ENCODE data around the gene TRIM52. TPM values are rescaled to one million over a fixed set of nuclear protein-coding genes. Genes with fewer than 3 reads are reported as not detected.
A peak's percentile ranks its signal among the peaks of the same experiment; 100 is the strongest.

Gene TRIM52
- total RNA-seq, 1 experiment from 2014 or later = 3.6 TPM

DNA sequence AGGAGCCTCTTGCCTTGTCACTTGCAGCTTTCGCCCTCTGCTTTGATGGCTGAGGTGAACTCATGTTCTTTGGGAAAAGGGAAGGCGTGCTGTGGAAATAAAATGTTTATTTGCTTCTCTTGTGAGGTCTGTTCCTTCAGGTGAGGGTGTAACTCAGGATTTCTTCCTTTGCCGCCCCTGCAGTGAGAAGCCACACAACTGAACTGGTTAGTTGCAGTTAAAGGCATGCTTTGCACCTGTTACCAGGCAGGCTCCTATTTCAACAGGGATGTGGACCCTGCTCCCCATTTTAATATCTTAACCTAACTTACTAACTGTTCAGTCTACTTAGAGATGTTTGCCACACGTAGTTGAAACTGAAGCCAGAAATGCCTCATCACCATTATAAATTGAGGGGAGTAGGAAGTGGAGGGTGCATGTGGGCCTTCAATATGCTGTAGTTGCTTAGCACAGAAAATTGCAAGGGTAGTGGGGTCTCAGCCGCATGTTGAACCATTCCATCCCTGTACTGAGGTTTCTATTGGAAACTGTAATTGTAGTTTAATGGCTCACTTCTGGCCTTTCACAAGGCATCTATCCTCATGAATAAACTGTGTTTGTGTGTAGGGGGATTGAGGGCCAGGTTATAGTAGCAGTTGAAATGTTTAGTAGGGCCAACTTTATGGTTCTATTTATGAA is 25.1 kb downstream of the TRIM52 start:
- in situ Hi-C loops (cut with HindIII; ENCODE audit: low sequenced_read_pairs) = no loop called here
- DNase-seq (ENCODE audit: low spot score) = no peak

DNA sequence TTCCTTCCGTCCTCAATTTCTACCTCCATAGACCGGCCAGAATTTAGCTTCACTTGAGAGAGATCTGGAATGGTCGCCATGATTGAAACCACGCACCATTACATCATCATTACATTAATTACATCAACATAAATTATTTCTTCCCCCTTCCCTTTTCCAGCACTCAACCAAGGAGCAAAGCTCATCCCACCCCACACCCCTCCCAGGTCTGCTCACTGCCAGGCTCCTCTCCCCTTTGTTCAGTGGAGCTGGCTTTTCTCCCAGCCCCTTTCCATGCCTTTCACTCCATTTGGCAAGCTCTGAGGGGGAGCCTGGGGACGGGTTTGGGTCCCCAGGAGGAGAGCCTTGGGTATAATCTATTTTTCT is 25.6 kb downstream of the TRIM52 start:
- no peak for DNase-seq (ENCODE audit: low spot score)

DNA sequence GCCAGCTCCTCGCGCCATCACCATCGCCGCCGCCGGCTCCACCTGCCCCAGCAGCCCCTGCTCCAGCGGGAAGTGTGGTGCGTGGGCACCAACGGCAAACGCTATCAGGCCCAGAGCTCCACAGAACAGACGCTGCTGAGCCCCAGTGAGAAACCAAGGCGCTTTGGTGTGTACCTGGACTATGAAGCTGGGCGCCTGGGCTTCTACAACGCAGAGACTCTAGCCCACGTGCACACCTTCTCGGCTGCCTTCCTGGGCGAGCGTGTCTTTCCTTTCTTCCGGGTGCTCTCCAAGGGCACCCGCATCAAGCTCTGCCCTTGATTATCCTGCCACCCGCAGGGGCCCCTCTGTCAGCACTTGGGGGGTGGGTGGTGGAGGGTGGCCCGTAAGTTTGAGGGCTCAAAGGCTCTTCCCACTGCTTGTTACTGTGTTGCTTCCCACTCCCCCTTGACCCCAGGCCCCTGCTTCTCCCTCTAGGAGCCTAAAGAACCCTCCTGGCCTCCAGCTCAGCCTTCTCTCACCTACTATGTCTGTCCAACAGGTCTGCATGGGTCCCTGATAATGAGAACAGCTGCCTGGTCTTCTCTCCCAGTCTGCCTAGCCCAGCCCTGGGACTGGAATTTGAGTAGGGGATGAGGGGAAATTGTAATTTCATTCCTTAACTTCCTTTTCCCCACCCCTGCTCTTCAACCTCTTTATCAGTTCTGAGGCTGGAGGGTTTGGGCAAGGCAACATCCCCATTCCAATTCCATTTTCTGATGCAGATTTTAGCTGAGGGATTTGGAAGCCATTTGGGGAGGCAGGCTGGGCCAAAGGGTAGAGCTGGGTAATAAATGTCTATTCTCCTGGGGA is 26.3 kb downstream of the TRIM52 start:
- no peak for DNase-seq (ENCODE audit: low spot score)
- in situ Hi-C loops (cut with HindIII; ENCODE audit: low sequenced_read_pairs) = no loop called here

More for the DNA sequence above, 25.6 kb downstream of the TRIM52 start:
- in situ Hi-C loops (cut with HindIII; ENCODE audit: low sequenced_read_pairs) = no loop called here

DNA sequence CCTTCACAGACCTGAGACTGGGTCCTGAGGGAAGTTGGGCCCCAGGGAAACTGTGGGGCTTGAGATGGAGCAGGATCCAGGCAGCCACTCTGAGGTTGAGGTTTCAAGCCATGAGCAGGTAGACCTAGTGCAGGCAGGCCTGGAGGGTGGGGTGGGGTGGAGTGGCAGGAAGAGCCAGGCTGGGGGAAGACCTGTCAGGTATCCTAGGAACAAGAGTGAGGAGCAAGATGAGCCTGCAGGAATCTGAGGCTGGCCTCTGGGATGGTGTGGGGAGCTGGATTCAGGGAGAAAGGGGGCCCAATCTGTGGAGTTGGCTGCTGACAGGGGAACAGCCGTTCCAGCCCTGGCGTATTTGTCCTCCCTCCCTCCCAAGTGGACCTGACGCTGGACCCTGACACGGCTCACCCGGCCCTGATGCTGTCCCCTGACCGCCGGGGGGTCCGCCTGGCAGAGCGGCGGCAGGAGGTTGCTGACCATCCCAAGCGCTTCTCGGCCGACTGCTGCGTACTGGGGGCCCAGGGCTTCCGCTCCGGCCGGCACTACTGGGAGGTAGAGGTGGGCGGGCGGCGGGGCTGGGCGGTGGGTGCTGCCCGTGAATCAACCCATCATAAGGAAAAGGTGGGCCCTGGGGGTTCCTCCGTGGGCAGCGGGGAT is 27.0 kb downstream of the TRIM52 start:
- DNase-seq (ENCODE audit: low spot score) = no peak
- in situ Hi-C loops (cut with HindIII; ENCODE audit: low sequenced_read_pairs) = no loop called here

DNA sequence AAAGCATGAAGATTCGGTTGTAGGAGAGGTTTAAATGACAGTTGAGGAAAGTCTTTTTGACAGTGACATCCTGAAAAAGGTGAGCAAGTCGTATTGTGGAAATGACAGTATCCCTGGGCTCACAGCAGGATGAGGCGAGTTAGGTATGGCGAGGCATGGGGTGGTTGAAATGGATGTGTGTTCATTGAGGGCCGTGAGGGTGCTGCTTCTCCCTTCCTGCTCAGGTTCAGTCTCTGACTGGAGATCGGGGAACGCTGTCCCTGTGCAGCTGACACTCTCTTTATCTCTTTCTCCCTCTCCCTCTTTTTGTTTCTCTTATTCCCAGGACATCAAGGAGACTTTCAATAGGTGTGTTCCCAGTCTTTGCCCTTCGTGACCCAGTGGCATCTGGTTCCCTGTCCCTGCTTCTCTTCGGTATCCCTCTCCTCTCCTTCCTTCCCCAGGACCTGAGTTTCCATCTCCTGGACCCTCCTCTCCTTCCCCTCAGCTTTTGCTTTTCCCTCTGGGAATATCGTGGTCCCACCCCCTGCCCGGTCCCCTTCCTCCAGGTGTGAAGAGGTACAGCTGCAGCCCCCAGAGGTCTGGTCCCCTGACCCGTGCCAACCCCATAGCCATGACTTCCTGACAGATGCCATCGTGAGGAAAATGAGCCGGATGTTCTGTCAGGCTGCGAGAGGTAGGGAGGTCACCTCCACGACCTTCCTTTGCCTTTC is 27.7 kb downstream of the TRIM52 start:
- DNase-seq (ENCODE audit: low spot score) = no peak
- in situ Hi-C loops (cut with HindIII; ENCODE audit: low sequenced_read_pairs) = no loop called here

DNA sequence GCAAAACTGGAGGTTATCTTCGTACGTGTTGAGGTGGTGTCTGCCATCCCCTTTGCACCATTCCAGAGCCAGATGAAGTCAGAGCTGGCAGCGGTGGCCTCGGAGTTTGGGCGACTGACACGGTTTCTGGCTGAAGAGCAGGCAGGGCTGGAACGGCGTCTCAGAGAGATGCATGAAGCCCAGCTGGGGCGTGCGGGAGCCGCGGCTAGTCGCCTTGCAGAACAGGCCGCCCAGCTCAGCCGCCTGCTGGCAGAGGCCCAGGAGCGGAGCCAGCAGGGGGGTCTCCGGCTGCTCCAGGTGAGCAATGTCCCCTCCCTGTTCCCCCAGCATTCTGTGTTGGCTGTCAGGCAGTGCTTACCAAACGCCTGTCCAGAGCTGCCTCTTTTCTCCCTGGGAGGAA is 28.4 kb downstream of the TRIM52 start:
- in situ Hi-C loops (cut with HindIII; ENCODE audit: low sequenced_read_pairs) = no loop called here
- peak; percentile 53 for DNase-seq (ENCODE audit: low spot score)

DNA sequence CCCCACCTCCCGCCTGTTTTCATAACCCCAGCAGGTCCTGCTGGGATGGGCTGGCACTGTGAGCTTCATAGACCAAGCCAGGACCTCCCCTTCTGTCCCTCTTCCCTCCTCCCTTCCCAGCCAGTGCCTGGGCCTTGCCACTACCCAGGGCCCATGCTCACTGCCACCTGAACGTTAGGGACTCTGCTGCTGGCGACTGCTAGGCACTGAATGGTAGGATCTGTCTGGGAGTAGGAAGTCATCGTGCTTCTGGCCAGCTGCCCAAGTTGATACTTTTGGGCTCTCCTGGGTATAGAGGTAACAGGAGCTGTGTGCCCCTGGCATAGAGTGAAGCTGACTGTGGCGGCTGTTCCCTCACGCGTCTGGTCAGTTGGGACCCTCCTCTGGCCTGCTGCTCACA is 29.5 kb downstream of the TRIM52 start:
- no peak for DNase-seq (ENCODE audit: low spot score)

DNA sequence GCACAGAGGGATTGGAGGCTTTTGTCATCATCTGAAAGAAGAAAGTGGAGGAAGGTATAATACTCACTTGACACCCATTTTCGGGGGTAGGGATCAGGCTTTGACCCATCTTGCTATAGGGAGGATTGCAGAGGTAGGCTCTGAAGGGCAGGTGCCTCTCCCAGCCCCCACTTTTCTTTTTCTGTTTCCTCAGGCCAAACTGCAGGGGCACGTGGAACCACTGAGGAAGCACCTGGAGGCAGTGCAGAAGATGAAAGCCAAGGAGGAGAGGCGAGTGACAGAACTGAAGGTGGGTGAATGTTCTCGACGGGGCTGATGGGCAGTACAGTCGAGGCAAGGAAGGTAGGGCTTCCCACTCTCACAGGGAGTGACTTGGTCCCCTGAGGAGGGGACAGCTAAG is 30.4 kb downstream of the TRIM52 start:
- no peak for DNase-seq (ENCODE audit: low spot score)
- in situ Hi-C loops (cut with HindIII; ENCODE audit: low sequenced_read_pairs) = no loop called here

More for the DNA sequence above, 29.5 kb downstream of the TRIM52 start:
- in situ Hi-C loops (cut with HindIII; ENCODE audit: low sequenced_read_pairs) = no loop called here

DNA sequence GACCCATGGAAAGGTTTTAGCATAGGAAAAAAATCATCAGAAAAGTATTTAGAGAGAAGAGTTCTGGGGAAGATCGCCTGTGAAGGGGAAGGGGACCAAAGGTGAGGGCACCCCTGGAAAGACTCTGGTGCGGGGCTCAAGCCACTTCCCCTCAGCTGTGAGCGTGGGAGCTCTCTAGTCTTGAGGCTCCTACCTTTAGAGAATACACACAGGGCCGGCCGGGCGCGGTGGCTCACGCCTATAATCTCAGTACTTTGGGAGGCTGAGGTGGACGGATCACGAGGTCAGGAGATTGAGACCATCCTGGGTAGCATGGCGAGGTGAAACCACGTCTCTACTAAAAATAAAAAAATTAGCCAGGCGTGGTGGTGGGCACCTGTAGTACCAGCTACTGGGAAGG is 30.9 kb downstream of the TRIM52 start:
- DNase-seq (ENCODE audit: low spot score) = no peak
- in situ Hi-C loops (cut with HindIII; ENCODE audit: low sequenced_read_pairs) = no loop called here

DNA sequence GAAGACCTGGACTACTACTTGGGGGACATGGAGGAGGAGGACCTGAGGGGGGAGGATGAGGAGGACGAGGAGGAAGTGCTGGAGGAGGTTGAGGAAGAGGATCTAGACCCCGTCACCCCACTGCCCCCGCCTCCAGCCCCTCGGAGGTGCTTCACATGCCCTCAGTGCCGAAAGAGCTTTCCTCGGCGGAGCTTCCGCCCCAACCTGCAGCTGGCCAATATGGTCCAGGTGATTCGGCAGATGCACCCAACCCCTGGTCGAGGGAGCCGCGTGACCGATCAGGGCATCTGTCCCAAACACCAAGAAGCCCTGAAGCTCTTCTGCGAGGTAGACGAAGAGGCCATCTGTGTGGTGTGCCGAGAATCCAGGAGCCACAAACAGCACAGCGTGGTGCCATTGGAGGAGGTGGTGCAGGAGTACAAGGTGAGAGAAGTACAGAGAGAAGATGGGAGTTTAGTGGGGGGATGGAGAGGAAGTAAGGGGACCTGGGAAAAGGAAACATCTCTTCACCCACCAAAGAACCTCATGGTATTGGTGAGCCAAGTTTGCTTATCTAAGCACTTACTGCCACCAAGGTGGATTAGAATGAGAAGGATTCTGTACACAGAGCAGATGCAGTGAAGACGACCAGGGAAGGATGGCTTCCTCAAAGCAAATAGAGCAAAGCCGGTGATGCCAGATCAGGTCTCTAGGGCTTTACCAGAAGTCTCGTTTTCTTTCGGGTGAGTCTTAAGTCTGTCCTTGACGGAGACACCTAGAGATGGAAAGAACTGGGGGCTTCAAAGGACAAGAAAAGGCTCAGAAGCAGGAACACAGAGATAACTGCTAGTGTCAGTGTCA is 36.3 kb downstream of the TRIM52 start:
- in situ Hi-C loops (cut with HindIII; ENCODE audit: low sequenced_read_pairs) = no loop called here

DNA sequence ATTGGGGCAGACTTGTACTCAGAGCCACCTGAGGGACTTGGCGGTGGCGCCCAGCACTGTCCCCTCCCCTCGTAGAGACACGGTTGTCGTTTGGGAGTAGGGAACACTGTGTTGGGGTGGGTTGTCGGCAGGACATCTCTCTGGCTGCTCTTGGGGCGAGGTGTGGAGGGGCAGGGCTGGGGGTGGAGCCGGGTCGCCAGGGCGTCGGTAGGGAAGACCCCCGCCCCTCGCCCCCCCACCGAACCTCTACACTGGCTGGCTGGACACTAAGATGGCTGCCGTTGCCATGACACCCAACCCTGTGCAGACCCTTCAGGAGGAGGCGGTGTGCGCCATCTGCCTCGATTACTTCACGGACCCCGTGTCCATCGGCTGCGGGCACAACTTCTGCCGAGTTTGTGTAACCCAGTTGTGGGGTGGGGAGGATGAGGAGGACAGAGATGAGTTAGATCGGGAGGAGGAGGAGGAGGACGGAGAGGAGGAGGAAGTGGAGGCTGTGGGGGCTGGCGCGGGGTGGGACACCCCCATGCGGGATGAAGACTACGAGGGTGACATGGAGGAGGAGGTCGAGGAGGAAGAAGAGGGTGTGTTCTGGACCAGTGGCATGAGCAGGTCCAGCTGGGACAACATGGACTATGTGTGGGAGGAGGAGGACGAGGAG is 37.1 kb downstream of the TRIM52 start:
- DNase-seq (ENCODE audit: low spot score) = no peak
- in situ Hi-C loops (cut with HindIII; ENCODE audit: low sequenced_read_pairs) = no loop called here

More for the DNA sequence above, 36.3 kb downstream of the TRIM52 start:
- DNase-seq (ENCODE audit: low spot score) = no peak

DNA sequence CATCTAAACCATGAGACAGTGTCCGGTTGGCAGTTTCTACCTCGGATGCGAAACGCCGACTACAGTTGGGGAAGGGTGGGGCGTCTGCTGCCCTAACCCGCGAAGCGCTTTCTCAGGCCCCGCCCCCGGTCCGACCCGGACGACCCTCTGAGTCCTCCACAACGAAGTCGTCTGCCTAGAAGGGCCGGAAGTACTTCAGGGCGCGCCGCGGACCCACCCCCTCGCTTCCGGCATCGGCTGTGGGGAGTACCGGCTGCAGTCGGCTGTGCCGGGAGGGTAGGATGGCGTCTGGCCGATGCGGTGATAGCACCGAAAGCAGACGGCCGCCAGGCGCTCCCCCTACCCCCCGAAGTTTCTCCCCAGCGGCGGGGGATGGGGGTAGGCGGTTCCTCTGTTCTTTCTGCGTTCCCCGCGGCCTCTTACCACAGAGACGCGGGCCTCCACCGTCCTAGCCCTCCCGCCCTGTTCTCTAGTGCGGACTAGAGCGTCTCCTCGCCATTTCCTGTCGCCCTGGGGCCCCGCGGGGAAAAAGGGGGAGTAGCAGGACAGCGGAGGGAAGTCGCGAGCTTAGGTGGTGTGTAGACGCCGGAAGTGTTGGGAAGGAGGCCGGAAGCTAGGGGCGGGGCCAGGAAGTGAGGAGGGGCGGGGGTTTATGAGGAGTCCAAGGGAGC is 37.8 kb downstream of the TRIM52 start, which contains the start of gene TRIM41:
Gene TRIM41 (plus strand): TSS at position 224 of the 671 bp plus-strand sequence. CDS start 719 bp downstream, outside the sequence.
- DNase-seq (ENCODE audit: low spot score) = peak; percentile 99
- in situ Hi-C loops (cut with HindIII; ENCODE audit: low sequenced_read_pairs) = no loop called here

DNA sequence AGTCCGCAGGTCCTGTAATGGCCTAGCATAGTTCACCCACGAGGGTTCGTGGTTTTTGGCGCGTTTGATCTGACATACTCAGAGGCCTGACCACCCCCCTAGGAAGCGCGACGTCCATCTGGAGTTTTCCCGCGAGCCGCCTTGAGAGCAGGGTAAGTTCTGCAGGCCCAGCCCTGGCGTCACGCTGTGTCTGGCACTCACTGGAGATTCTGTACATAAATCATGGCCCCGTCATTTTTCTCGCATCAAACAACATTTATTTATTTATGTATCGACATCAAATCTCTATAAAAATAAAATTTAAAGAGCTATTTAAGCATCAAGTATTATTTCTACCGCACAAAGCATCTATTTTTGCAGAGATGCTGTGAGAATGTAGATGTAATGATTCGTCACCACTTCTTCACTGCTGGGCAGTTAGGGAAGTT is 38.3 kb downstream of the TRIM52 start:
- DNase-seq (ENCODE audit: low spot score) = no peak
- in situ Hi-C loops (cut with HindIII; ENCODE audit: low sequenced_read_pairs) = no loop called here

DNA sequence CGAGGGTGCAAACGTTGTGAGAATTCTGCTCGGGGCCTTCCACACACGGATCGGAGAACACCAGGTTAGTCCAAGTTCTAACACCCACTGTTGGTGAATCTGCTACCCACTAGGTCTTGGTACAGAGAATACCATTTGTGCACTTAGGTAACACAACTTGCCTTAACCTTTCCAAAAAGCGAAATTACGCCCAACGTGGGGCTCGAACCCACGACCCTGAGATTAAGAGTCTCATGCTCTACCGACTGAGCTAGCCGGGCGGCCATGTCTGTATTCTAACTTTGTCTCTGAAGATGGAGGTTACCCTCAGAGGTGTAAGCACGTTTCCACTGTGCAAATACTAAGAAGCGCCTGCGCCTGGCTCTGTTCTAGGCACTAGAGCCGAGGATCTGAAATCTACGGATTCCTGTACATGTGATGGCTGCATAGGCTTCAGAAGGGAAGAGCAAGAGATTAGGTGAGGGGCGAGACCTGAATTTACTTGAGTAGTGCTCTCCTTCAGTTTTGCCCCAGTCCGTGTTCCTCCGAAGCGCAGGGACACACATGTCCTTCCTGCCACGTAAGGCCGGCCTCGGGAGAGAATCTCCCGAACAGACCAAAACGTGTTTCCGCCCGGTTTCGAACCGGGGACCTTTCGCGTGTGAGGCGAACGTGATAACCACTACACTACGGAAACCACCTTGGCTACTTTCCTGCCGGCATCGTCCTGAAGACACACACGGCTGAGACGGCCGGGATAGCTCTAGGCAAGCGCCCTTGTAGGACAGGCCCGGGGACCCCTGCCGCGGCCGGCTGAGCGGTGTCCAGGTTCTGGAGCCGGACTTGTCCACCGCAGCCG is 38.9 kb downstream of the TRIM52 start:
- in situ Hi-C loops (cut with HindIII; ENCODE audit: low sequenced_read_pairs) = no loop called here
- DNase-seq (ENCODE audit: low spot score) = peak; percentile 95

DNA sequence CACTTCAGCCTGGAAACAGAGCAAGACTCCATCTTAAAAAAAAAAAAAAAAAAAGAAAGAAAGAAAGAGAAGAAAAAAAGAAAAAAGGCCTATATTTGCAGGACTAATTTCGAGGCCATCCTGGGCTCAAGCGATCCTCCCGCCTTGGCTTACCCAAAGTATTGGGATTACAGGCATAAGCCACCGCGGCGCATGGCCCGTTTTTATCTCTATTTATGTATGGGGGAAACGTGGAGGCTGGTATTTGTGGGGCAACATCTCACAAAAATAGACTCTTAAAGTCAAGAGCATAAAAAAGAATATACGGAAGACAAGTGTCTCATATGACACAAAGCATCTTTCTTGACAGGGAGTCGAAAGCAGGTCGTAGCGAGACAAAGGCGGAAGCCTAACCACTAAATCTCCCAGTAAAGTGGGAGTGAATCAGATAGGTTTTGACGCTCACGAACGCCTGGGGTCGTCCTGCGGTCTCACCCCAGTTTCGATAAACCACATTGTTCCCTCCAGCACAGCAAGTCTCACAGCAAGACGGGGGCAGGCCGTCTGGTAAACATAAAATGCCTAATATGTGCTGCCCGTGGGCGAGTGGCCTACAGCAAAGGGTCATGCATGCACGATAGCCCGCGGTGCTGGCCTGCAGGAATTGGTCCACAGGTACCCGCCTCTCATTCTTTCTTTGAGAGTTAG is 39.7 kb downstream of the TRIM52 start:
- in situ Hi-C loops (cut with HindIII; ENCODE audit: low sequenced_read_pairs) = no loop called here
- no peak for DNase-seq (ENCODE audit: low spot score)

DNA sequence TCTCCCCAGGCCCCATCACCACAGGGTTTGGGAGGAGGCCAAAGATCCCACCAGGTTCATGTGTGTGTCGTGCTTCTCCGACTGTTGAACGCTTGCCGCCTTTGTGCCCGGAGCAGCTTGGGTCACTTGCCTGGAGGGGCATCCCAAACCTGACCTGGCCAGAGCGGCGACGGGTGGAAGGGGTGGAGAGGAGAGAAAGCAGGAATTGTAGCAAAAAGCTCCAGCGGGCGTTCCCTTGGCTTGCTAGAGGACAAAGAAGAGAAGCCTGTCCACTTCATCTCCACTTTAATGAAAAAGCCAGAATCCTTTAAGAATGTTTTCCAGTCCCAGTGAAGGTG is 40.8 kb downstream of the TRIM52 start:
- in situ Hi-C loops (cut with HindIII; ENCODE audit: low sequenced_read_pairs) = no loop called here
- DNase-seq (ENCODE audit: low spot score) = no peak
